ENCODE measurements around the gene RSPO3. TPM values are rescaled to one million over a fixed set of nuclear protein-coding genes. Genes with fewer than 3 reads are reported as not detected.

Gene RSPO3
- total RNA-seq, 4 donors from 2014 or later, result 61.0 to 117 (median 79.6) TPM

DNA sequence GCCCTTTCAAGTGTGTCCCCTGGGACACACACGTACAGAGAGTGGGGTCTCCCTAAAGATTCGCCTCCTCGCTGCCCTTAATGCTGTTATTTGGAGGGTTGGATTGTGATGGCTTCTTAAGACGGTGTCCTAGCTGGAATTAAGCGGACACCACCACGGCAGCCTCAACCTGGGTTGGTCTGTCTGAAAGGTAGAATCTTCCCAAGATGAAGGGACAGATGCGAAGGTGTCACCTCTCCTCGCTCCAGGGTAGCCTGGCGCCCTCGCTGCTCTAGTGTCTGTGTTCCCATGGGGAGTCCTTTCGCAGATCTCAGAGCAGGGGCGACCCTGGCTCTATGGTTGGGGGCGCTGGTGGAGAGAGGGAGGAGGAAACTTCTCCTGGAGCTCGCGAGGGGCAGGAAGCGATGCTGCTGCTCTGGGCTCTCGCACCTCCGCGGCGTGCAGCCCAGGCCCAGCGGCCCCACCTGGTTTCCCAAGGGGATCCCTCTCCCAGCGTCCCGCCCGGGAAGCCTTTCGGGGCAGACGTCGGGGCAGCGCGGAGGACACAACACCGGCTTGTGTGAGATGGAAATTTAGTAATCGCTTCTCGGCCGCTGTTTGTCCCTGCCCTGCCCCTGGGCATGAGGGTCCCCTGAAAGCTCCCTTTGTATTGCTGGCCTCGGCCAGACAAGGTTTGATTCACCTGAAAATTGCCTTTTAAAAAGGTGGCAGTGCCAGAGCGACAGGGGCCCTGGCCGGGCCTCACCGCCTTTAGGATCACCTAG, 1.7 kb downstream of the RSPO3 start:
- TF ChIP-seq, protein P1, sequence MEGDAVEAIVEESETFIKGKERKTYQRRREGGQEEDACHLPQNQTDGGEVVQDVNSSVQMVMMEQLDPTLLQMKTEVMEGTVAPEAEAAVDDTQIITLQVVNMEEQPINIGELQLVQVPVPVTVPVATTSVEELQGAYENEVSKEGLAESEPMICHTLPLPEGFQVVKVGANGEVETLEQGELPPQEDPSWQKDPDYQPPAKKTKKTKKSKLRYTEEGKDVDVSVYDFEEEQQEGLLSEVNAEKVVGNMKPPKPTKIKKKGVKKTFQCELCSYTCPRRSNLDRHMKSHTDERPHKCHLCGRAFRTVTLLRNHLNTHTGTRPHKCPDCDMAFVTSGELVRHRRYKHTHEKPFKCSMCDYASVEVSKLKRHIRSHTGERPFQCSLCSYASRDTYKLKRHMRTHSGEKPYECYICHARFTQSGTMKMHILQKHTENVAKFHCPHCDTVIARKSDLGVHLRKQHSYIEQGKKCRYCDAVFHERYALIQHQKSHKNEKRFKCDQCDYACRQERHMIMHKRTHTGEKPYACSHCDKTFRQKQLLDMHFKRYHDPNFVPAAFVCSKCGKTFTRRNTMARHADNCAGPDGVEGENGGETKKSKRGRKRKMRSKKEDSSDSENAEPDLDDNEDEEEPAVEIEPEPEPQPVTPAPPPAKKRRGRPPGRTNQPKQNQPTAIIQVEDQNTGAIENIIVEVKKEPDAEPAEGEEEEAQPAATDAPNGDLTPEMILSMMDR (IDR thresholded peaks at IDR 0.05), result no peak
- TF ChIP-seq POLR2A (IDR thresholded peaks at IDR 0.05) (no peak), POLR2AphosphoS5 (IDR thresholded peaks at IDR 0.05) (no peak), EP300 (IDR thresholded peaks at IDR 0.05) (no peak)
- Histone ChIP-seq H3K4me3 (peak overlapping the region; percentile 65 to 88), H3K27ac (peak overlapping the region; percentile 85 to 96 (median 89)), H3K36me3 (no peaks in the 10 kb centered on the region), H3K4me1 (peaks cover 0 to 72% (median 6%) of the 10 kb centered on the region in 3 donors), H3K27me3 (peaks cover 9% of the 10 kb centered on the region), H3K9me3 (no peaks in the 10 kb centered on the region)
- no peak for ATAC-seq
- 0 to 19% methylated on average over 7 to 9 of the region's 37 CpGs for WGBS, 2 donors (ENCODE audit: low coverage in 1 of 2)

DNA sequence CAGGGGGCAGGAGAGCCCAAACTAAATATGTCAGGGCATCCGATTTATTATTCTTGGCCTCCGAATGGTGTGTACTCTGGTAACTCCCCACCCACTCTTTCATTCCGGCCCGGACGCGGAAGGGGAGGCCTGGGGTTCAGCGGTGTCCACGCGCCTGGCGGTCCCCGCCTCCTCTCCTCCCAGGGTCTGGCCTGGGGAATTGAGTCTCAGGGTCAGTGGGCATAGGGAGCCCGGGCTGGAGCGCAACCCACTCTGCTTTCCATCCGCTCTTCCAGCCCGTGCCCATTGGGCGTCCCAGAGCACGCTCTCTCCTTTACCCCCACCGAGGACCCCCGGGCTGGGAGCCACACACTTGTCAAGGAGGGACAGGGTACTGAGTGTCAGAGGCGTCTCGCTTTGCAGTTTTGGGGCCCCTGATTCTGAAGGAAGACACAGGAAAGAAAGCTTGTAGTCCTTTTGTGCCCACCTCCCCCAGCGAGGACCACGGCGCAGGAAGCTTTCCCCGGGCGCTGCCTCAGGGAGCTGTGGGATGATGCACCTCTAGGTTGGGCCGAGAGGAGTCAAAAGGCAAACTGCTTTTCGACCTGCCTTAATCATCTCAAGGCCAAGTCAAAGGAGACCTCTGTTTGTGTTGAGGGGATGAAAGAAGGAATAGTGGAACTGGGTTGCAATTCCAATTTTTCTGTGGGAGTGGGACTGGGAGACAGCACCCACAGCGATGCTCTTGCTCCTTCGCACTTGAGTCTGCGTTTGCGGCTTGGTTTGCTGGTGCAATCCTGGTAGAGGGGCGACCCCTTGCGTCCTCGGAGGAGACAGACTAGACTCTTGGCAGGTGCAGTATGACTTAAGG, 2.5 kb downstream of the RSPO3 start:
- Histone ChIP-seq H3K27ac (peak overlapping the region; percentile 85 to 96 (median 89)), H3K36me3 (no peaks in the 10 kb centered on the region), H3K9me3 (no peaks in the 10 kb centered on the region), H3K27me3 (peaks cover 9% of the 10 kb centered on the region), H3K4me3 (peak overlapping the region; percentile 65 to 88), H3K4me1 (peaks cover 0 to 71% (median 6%) of the 10 kb centered on the region in 3 donors)
- peak; percentile 80 for TF ChIP-seq POLR2AphosphoS5 (IDR thresholded peaks at IDR 0.05)
- TF ChIP-seq, protein P1 (IDR thresholded peaks at IDR 0.05), result peak; percentile 71 to 82 (median 78)
- no peak for TF ChIP-seq POLR2A (IDR thresholded peaks at IDR 0.05)
- no peak for TF ChIP-seq EP300 (IDR thresholded peaks at IDR 0.05)
- 0% methylated on average over 4 of the region's 35 CpGs; no CpG with 5 or more reads in 1 of the 2 donors for WGBS, 2 donors (ENCODE audit: low coverage in 1 of 2)
- ATAC-seq, result peak; percentile 67

DNA sequence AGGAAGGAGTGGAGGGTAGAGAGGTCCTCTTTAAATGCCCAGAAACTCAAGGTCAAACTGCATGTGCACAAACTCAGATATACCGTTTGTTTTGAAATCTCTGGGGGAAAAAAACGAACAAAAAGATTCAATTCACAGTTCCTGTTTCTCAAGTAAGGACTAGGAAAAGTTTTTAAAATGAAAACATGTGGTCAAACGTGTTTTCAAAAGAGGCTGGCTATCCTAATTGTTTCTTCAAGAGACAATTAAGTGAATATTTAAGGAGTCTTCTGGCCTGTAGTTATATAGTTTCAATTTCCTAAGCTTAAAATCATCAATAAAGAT, 3.1 kb downstream of the RSPO3 start:
- ATAC-seq, result no peak
- TF ChIP-seq POLR2AphosphoS5 (IDR thresholded peaks at IDR 0.05) (no peak), POLR2A (IDR thresholded peaks at IDR 0.05) (no peak), EP300 (IDR thresholded peaks at IDR 0.05) (no peak)
- TF ChIP-seq, protein P1 (IDR thresholded peaks at IDR 0.05), result no peak
- WGBS, 2 donors (ENCODE audit: low coverage in 1 of 2), result 12 to 31% methylated on average over 3 of the region's 3 CpGs

DNA sequence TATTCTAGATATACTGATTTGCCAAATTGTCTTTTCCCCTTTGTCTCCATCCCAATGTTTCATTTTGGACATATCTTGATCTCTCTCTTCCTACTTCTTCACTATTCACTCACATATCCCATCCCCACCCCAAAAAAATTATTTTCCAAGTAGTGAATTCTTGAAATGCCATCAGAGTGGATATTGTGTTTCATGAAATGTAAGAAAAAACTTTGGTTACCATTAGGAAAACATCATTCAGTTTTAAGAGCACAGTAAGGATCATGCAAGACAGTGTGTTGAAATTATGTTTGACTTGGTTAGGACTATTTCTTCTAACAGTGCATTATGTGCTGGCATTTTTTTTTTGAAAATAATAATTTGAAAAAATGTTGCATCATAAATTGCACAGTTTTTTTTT, 5.7 kb downstream of the RSPO3 start:
- TF ChIP-seq EP300 (IDR thresholded peaks at IDR 0.05), result no peak
- no peak for TF ChIP-seq POLR2A (IDR thresholded peaks at IDR 0.05)
- Histone ChIP-seq H3K9me3 (no peaks in the 10 kb centered on the region), H3K27me3 (peaks cover 7% of the 10 kb centered on the region), H3K4me1 (peaks cover 5 to 65% (median 6%) of the 10 kb centered on the region in 3 donors), H3K27ac (no peak overlapping the region), H3K36me3 (no peaks in the 10 kb centered on the region), H3K4me3 (no peak overlapping the region)
- ATAC-seq, result no peak

More for the DNA sequence above, 3.1 kb downstream of the RSPO3 start:
- H3K9me3 ChIP-seq, result no peaks in the 10 kb centered on the region
- H3K27me3 ChIP-seq, result peaks cover 9% of the 10 kb centered on the region
- H3K4me3 ChIP-seq, result peak overlapping the region; percentile 65 to 88
- H3K4me1 ChIP-seq, result peaks cover 1 to 71% (median 6%) of the 10 kb centered on the region in 3 donors
- H3K27ac ChIP-seq, result peak overlapping the region in 1 of 4 donors; percentile 96
- H3K36me3 ChIP-seq, result no peaks in the 10 kb centered on the region

DNA sequence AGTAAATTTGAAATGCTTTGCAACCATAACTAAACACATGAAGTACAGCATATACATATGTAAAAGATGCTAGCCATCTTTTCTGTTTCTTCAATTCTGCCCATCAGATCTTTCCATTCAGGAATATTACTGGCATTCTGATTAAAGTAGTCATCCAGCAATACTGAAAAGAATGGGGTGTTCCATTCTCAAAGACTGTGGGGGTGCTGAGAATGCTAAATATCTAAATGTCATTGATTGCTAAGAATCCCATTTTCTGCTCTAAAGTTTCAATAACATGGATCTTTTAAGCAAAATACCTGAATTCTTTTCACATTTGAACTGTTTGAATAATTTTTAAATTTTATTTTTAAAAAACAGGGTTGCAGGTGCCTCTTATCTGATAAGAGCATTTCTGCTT, 6.2 kb downstream of the RSPO3 start:
- TF ChIP-seq EP300 (IDR thresholded peaks at IDR 0.05), result no peak
- TF ChIP-seq, protein P1 (IDR thresholded peaks at IDR 0.05), result no peak
- TF ChIP-seq POLR2A (IDR thresholded peaks at IDR 0.05), result no peak
- TF ChIP-seq POLR2AphosphoS5 (IDR thresholded peaks at IDR 0.05), result no peak
- peaks cover 5 to 65% (median 6%) of the 10 kb centered on the region in 3 donors for H3K4me1 ChIP-seq
- peaks cover 2% of the 10 kb centered on the region for H3K27me3 ChIP-seq
- H3K4me3 ChIP-seq, result no peak overlapping the region
- H3K36me3 ChIP-seq, result no peaks in the 10 kb centered on the region
- no peak overlapping the region for H3K27ac ChIP-seq
- no peak for ATAC-seq
- H3K9me3 ChIP-seq, result no peaks in the 10 kb centered on the region
